Thyroid gland (tissue), 4 donors: Measurements from ENCODE around the gene EXOC4. TPM values are rescaled to one million over a fixed set of nuclear protein-coding genes. Genes with fewer than 3 reads are reported as not detected.

Source experiments
- DNase-seq, 2 donors: peaks; one replicate each; pipeline ENCODE4 v3.0.0-alpha.2; 2019
- H3K27ac ChIP-seq, 3 donors: fragments of 200-600 bp; sonication (generic); 1 replicate in 2 of 3; 2 replicates in 1 of 3; pipeline ENCODE4 v1.5.1; 2016 to 2019; ENCODE audit warnings: mild to moderate bottlenecking in 1 of 3, moderate library complexity in 1 of 3
- H3K27me3 ChIP-seq: fragments of 200-600 bp; sonication (generic); one replicate; pipeline ENCODE4 v1.5.1; 2019
- H3K36me3 ChIP-seq, 2 donors: fragments of 200-600 bp; sonication (generic); one replicate each; pipeline ENCODE4 v1.5.1; 2016 to 2019
- H3K4me1 ChIP-seq, 2 donors: fragments of 200-600 bp; sonication (generic); one replicate each; pipeline ENCODE4 v1.5.1; 2017 to 2019
- H3K4me3 ChIP-seq, 3 donors: fragments of 200-600 bp; sonication (generic); replicated peaks in 1 of 3; 1 replicate in 2 of 3; 2 replicates in 1 of 3; pipeline ENCODE4 v1.5.1; 2016; ENCODE audit warnings: mild to moderate bottlenecking in 1 of 3
- H3K9me3 ChIP-seq: fragments of 200-600 bp; sonication (generic); one replicate; pipeline ENCODE4 v1.5.1; 2017
- POLR2A ChIP-seq, 2 donors: fragments of 450-650 bp; IDR thresholded peaks; one replicate each; pipeline ENCODE4 v1.6.1; 2017; ENCODE audit warnings: antibody characterized with exemption in 2 of 2, mild to moderate bottlenecking in 2 of 2, moderate library complexity in 1 of 2
- WGBS, 2 donors: methylation state at CpG; one replicate each; pipeline ENCODE4 v1.1.5; 2017; 5-methylcytosine and 5-hydroxymethylcytosine counted together
- intact Hi-C: fragments of 100-400 bp; cut with DNase I; formaldehyde crosslinking; loops from one replicate; pipeline ENCODE4 v1.15.1; 2023
- total RNA-seq, 4 donors: library from RNA; depleted of rRNA; stranded (reverse); fragments of >200 nt; gene quantifications; one replicate each; pipeline ENCODE4 v1.2.3, GENCODE V29; 2016
- TF ChIP-seq, protein P1 (sequence below), 6 experiments: fragments of 200-600 bp in 3 of 6; fragments of 450-650 bp in 3 of 6; sonication (generic) in 3 of 6; IDR thresholded peaks; one replicate each; pipeline ENCODE4 v1.5.1; 2016 to 2019; ENCODE audit warnings: antibody characterized with exemption in 6 of 6, mild to moderate bottlenecking in 2 of 6, inconsistent platforms in 1 of 6, moderate library complexity in 1 of 6

The EXOC4 gene
- total RNA-seq, 4 donors from 2014 or later = 74.0 to 116 (median 107) TPM

DNA sequence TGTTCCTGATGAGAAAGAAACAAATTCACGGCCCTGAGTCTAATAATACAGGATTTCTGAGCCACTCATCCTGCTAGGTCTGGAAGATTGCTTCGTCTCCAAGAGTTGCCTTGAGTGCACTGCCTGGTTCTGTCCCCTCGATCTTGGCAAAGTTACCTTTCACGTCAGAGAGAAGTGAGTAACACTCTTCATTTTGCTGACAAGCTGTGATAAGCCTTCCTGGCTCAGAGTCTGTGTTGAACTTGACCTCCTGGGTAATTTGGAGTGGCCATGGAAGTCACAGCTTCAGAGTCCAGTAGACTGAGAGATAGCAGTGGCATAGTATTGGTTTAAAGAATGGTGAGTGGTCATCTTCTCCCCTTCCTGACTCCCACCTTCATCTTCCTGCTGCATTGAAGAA lies 809.6 kb downstream of the EXOC4 start:
- 52 to 75% methylated on average over 4 of the region's 4 CpGs for WGBS, 2 donors

GRCh38 chr7:134065415-134065814 lies 812.5 kb downstream of the EXOC4 start:
- intact Hi-C loops = no loop called here
- no peak for DNase-seq
- no peaks in the 10 kb centered on the region for H3K27me3 ChIP-seq
- TF ChIP-seq POLR2A (IDR thresholded peaks at IDR 0.05) = no peak
- TF ChIP-seq, protein P1, sequence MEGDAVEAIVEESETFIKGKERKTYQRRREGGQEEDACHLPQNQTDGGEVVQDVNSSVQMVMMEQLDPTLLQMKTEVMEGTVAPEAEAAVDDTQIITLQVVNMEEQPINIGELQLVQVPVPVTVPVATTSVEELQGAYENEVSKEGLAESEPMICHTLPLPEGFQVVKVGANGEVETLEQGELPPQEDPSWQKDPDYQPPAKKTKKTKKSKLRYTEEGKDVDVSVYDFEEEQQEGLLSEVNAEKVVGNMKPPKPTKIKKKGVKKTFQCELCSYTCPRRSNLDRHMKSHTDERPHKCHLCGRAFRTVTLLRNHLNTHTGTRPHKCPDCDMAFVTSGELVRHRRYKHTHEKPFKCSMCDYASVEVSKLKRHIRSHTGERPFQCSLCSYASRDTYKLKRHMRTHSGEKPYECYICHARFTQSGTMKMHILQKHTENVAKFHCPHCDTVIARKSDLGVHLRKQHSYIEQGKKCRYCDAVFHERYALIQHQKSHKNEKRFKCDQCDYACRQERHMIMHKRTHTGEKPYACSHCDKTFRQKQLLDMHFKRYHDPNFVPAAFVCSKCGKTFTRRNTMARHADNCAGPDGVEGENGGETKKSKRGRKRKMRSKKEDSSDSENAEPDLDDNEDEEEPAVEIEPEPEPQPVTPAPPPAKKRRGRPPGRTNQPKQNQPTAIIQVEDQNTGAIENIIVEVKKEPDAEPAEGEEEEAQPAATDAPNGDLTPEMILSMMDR (IDR thresholded peaks at IDR 0.05) = no peak
- H3K9me3 ChIP-seq = no peaks in the 10 kb centered on the region
- no peak overlapping the region for H3K4me3 ChIP-seq
- H3K27ac ChIP-seq = no peak overlapping the region
- H3K36me3 ChIP-seq = no peaks in the 10 kb centered on the region
- 84 to 98% methylated on average over 4 of the region's 4 CpGs for WGBS, 2 donors
- H3K4me1 ChIP-seq = no peaks in the 10 kb centered on the region

More for the DNA sequence above, 809.6 kb downstream of the EXOC4 start:
- DNase-seq = peak; percentile 6 to 19
- TF ChIP-seq, protein P1 (IDR thresholded peaks at IDR 0.05) = no peak
- TF ChIP-seq POLR2A (IDR thresholded peaks at IDR 0.05) = no peak
- no peak overlapping the region for H3K4me3 ChIP-seq
- H3K36me3 ChIP-seq = no peaks in the 10 kb centered on the region
- H3K27ac ChIP-seq = no peak overlapping the region
- H3K4me1 ChIP-seq = no peaks in the 10 kb centered on the region
- intact Hi-C loops = no loop called here
- no peaks in the 10 kb centered on the region for H3K27me3 ChIP-seq
- no peaks in the 10 kb centered on the region for H3K9me3 ChIP-seq

DNA sequence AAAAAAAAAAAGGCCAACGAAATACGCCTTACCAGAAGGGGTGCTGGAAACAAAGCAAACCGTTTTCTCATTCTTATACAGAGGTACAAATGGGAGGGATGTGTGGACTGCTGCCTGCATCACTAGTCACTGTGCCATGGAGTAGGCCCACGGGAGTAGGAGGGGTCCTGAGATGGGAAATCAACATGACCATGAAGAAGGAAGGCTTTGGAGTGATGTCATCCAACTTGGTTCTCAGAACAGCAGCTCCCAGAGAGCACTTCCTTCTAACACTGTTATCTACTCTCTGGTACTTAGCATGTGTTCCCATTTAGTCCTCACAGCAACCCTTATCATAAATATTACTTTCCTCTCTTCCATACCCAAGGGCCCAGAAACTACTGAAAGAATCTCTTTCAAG lies 814.3 kb downstream of the EXOC4 start:
- intact Hi-C loops = no loop called here
- no peak overlapping the region for H3K4me3 ChIP-seq
- no peaks in the 10 kb centered on the region for H3K4me1 ChIP-seq
- no peaks in the 10 kb centered on the region for H3K27me3 ChIP-seq
- no peak overlapping the region for H3K27ac ChIP-seq
- TF ChIP-seq, protein P1 (IDR thresholded peaks at IDR 0.05) = no peak
- no peaks in the 10 kb centered on the region for H3K9me3 ChIP-seq
- WGBS, 2 donors = 49 to 96% methylated on average over 4 of the region's 4 CpGs
- no peak for DNase-seq
- H3K36me3 ChIP-seq = no peaks in the 10 kb centered on the region

GRCh38 chr7:134068670-134069069 lies 815.8 kb downstream of the EXOC4 start:
- Histone ChIP-seq H3K4me3 (no peak overlapping the region), H3K36me3 (no peaks in the 10 kb centered on the region), H3K27ac (no peak overlapping the region), H3K9me3 (no peaks in the 10 kb centered on the region), H3K27me3 (no peaks in the 10 kb centered on the region), H3K4me1 (no peaks in the 10 kb centered on the region)
- TF ChIP-seq POLR2A (IDR thresholded peaks at IDR 0.05) = no peak
- TF ChIP-seq, protein P1 (IDR thresholded peaks at IDR 0.05) = no peak
- no peak for DNase-seq
- intact Hi-C loops = no loop called here
- WGBS, 2 donors = 94% methylated on average over 6 of the region's 6 CpGs

DNA sequence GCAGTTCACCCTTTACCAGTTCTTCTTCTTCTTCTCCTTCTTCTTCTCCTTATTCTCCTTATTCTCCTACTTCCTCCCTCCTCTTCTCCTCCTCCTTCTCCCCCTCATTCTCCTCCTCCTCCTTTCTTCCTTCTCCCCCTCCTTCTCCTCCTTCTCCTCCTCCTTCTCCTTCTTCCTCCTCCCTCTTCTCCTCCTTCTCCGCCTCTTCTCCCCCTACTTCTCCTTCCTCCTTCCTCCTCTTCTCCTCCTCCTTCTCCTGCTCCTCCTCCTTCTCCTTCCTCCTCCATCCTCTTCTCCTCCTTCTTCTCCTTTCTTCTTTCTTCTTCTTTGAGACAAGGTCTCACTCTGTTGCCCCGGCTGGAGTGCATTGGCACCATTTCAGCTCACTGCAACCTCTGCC lies 816.3 kb downstream of the EXOC4 start:
- H3K4me1 ChIP-seq = no peaks in the 10 kb centered on the region
- TF ChIP-seq, protein P1 (IDR thresholded peaks at IDR 0.05) = no peak
- no peak for TF ChIP-seq POLR2A (IDR thresholded peaks at IDR 0.05)
- H3K27ac ChIP-seq = no peak overlapping the region
- no peak overlapping the region for H3K4me3 ChIP-seq
- H3K27me3 ChIP-seq = no peaks in the 10 kb centered on the region
- no peaks in the 10 kb centered on the region for H3K9me3 ChIP-seq
- no peaks in the 10 kb centered on the region for H3K36me3 ChIP-seq
- intact Hi-C loops = no loop called here
- 96 to 98% methylated on average over 2 of the region's 2 CpGs for WGBS, 2 donors
- no peak for DNase-seq
